GM12878 (cell line): ENCODE results near the gene ZXDC. TPM values are rescaled to one million over a fixed set of nuclear protein-coding genes. Genes with fewer than 3 reads are reported as not detected.

Source experiments
- CBFB ChIP-seq: IDR thresholded peaks from 2 replicates; pipeline ENCODE4 v1.6.1; 2016; ENCODE audit warnings: antibody characterized with exemption, low read depth
- E4F1 ChIP-seq: fragments of 450-650 bp; IDR thresholded peaks from 2 replicates; pipeline ENCODE4 v1.6.1; 2018; ENCODE audit warnings: borderline replicate concordance, mild to moderate bottlenecking; ENCODE audit not compliant: partially characterized antibody
- EED ChIP-seq: sonication (generic); IDR thresholded peaks from 2 replicates; pipeline ENCODE4 v1.6.1; 2016; ENCODE audit warnings: antibody characterized with exemption, low read depth
- EGR1 ChIP-seq, 2 experiments: IDR thresholded peaks; 1 replicate in 1 of 2; 2 replicates in 1 of 2; pipeline ENCODE4 v1.6.1; 2011 to 2012; ENCODE audit warnings: low read depth in 2 of 2, low read length in 2 of 2, borderline replicate concordance in 1 of 2, mild to moderate bottlenecking in 1 of 2, moderate library complexity in 1 of 2
- FOS ChIP-seq: IDR thresholded peaks from 3 replicates; pipeline ENCODE4 v1.6.1; 2011; ENCODE audit warnings: borderline replicate concordance; ENCODE audit not compliant: insufficient read length; ENCODE audit errors: extremely low read depth
- NFYB ChIP-seq: IDR thresholded peaks from 2 replicates; pipeline ENCODE4 v1.6.1; 2011; ENCODE audit warnings: low read depth, mild to moderate bottlenecking, low read length, improper control_type of control experiment, moderate library complexity; ENCODE audit not compliant: insufficient read depth
- PRDM15 ChIP-seq: fragments of 450-650 bp; formaldehyde crosslinking; IDR thresholded peaks from 2 replicates; pipeline ENCODE4 v1.4.0; 2020; ENCODE audit warnings: mild to moderate bottlenecking, moderate library complexity
- STAT1 ChIP-seq: fragments of 450-650 bp; conservative IDR thresholded peaks from 2 replicates; pipeline ENCODE4 v1.6.1; 2014; ENCODE audit warnings: antibody characterized with exemption, mild to moderate bottlenecking
- SUZ12 ChIP-seq: fragments of 200-600 bp; sonication (generic); IDR thresholded peaks from one replicate; pipeline ENCODE4 v1.6.1; 2018; ENCODE audit warnings: antibody characterized with exemption, mild to moderate bottlenecking; ENCODE audit not compliant: unreplicated experiment
- TAF1 ChIP-seq: IDR thresholded peaks from 2 replicates; pipeline ENCODE4 v1.6.1; 2011; ENCODE audit warnings: mild to moderate bottlenecking, low read depth, low read length, borderline replicate concordance
- ZNF217 ChIP-seq: fragments of 450-650 bp; IDR thresholded peaks from 2 replicates; pipeline ENCODE4 v1.6.1; 2017; ENCODE audit warnings: antibody characterized with exemption, mild to moderate bottlenecking
- polyA plus RNA-seq, 11 experiments: library from polyadenylated mRNA; depleted of rRNA in 4 of 11; unstranded in 6 of 11; stranded (reverse) in 5 of 11; fragments of >200 nt; fragmentation: Nextera tagmentation in 4 of 11; fragmentation: Illumina TruSeq in 1 of 11; extraction: Ambion mirVana in 4 of 11; extraction: Trizol in 1 of 11; gene quantifications; 1 replicate in 1 of 11; 2 replicates in 10 of 11; pipeline versions ENCODE4 v1.2.1 to v1.2.3, GENCODE V29; 2011 to 2016; ENCODE audit warnings: inconsistent platforms in 2 of 11, missing spikeins in 2 of 11, low read depth in 1 of 11
- total RNA-seq, 4 experiments: library from RNA; depleted of rRNA in 3 of 4; stranded (reverse); fragments of >200 nt in 3 of 4; fragmentation: Illumina TruSeq in 1 of 4; extraction: Trizol in 1 of 4; gene quantifications; 2 replicates each; pipeline versions ENCODE4 v1.2.1 to v1.2.3, GENCODE V29; 2013 to 2021

ZXDC gene
- total and polyA plus RNA-seq, 10 of the 15 experiments (the other 5 are each of a cell fraction or from before 2014, with no cell fraction given): 0.72 to 15.3 (median 8.5) TPM

GRCh38 chr3:126460381-126460780 is 15.3 kb downstream of the ZXDC start (continued):
- no peak for TF ChIP-seq PRDM15 (CRISPR knock-in tag)
- TF ChIP-seq TAF1: no peak
- no peak for TF ChIP-seq STAT1
- no peak for TF ChIP-seq FOS
- no peak for TF ChIP-seq EGR1 (IDR thresholded peaks at IDR 0.05; ENCODE audit: borderline replicate concordance in 1 of 2, low read depth in 2 of 2, low read length in 2 of 2)
- TF ChIP-seq ZNF217: no peak
- TF ChIP-seq SUZ12: no peak
- no peak for TF ChIP-seq NFYB
- no peak for TF ChIP-seq E4F1
- no peak for TF ChIP-seq CBFB
- no peak for TF ChIP-seq EED
